HPDE6-E6E7 (cell line): ENCODE results near the gene CNRIP1.

ENCODE experiments used
- DNase-seq: peaks from one replicate; pipeline ENCODE4 v3.0.0; 2011; ENCODE audit warnings: missing footprints; ENCODE audit errors: extremely low spot score

CNRIP1 gene

GRCh38 chr2:68251187-68251854 is 68.4 kb downstream of the CNRIP1 start:
- DNase-seq: peak; percentile 76

- DNase-seq: no peak
Observed at GRCh38 chr2:68250652-68251186, 69.0 kb downstream of the CNRIP1 start.

- no peak for DNase-seq
Observed at GRCh38 chr2:68250196-68250595, 69.6 kb downstream of the CNRIP1 start.

- no peak for DNase-seq
Observed at GRCh38 chr2:68248806-68249205, 70.9 kb downstream of the CNRIP1 start.

- DNase-seq: no peak
Observed at GRCh38 chr2:68248361-68248760, 71.4 kb downstream of the CNRIP1 start.

- DNase-seq: no peak
Observed at GRCh38 chr2:68246396-68246795, 73.4 kb downstream of the CNRIP1 start.

GRCh38 chr2:68245672-68246071 is 74.1 kb downstream of the CNRIP1 start:
- no peak for DNase-seq

GRCh38 chr2:68245066-68245465 is 74.7 kb downstream of the CNRIP1 start:
- no peak for DNase-seq

GRCh38 chr2:68244456-68244855 is 75.3 kb downstream of the CNRIP1 start:
- no peak for DNase-seq
